Measurements from ENCODE around the gene TNS1. TPM values are rescaled to one million over a fixed set of nuclear protein-coding genes. Genes with fewer than 3 reads are reported as not detected.

Gene TNS1
- total RNA-seq, 1 donor from 2014 or later: 219 TPM

- H3K9me3 ChIP-seq (ENCODE audit: insufficient read depth, low read depth, low read length): no peaks in the 10 kb centered on the region
- Mint-ChIP-seq H3K36me3 (ENCODE audit: low read depth, unreplicated experiment) (peaks cover 21% of the 10 kb centered on the region), H3K27ac (ENCODE audit: unreplicated experiment) (no peak overlapping the region), H3K4me3 (ENCODE audit: unreplicated experiment) (peak overlapping the region; percentile 96), H3K9me3 (ENCODE audit: unreplicated experiment) (peaks cover 2% of the 10 kb centered on the region), H3K4me1 (ENCODE audit: low read depth, unreplicated experiment) (peaks cover 43% of the 10 kb centered on the region), H3K27me3 (ENCODE audit: low read depth, unreplicated experiment) (peaks cover 3% of the 10 kb centered on the region)
- H2AFZ ChIP-seq (ENCODE audit: low read depth, low read length): no peak overlapping the region
- H4K20me1 ChIP-seq (ENCODE audit: insufficient read depth, low read length): peaks cover 95% of the 10 kb centered on the region
- H3K27ac ChIP-seq (ENCODE audit: low read depth, low read length): no peak overlapping the region
- H3K36me3 ChIP-seq (ENCODE audit: insufficient read depth, low read length): no peaks in the 10 kb centered on the region
- H3K79me2 ChIP-seq (ENCODE audit: insufficient read depth, low read length): peaks cover 72% of the 10 kb centered on the region
- DNase-seq (ENCODE audit: low read depth): no peak
- H3K4me1 ChIP-seq (ENCODE audit: insufficient read depth, low read length): peaks cover 38% of the 10 kb centered on the region
- FAIRE-seq: no peak
- H3K9ac ChIP-seq (ENCODE audit: low read length): no peak overlapping the region
- no peaks in the 10 kb centered on the region for H3K27me3 ChIP-seq (ENCODE audit: insufficient read depth, low read length)
- no peak for TF ChIP-seq EZH2 (IDR thresholded peaks at IDR 0.05; ENCODE audit: insufficient read depth, low read length)
- no peak for TF ChIP-seq CTCF (IDR thresholded peaks at IDR 0.05; ENCODE audit: insufficient read depth, low read depth, low read length)
- H3K4me3 ChIP-seq (ENCODE audit: insufficient read depth, low read depth, low read length): no peak overlapping the region
- H3K4me2 ChIP-seq (ENCODE audit: low read length): no peak overlapping the region
These were observed 57.9 kb downstream of the TNS1 start for GRCh38 chr2:217944923-217945322.

GRCh38 chr2:217944366-217944765 lies 58.4 kb downstream of the TNS1 start:
- no peak overlapping the region for H3K4me3 ChIP-seq (ENCODE audit: insufficient read depth, low read depth, low read length)
- FAIRE-seq (no peak), DNase-seq (ENCODE audit: low read depth) (no peak)
- TF ChIP-seq EZH2 (IDR thresholded peaks at IDR 0.05; ENCODE audit: insufficient read depth, low read length) (no peak), CTCF (IDR thresholded peaks at IDR 0.05; ENCODE audit: insufficient read depth, low read depth, low read length) (no peak)
- H3K27ac ChIP-seq (ENCODE audit: low read depth, low read length): no peak overlapping the region
- no peak overlapping the region for H2AFZ ChIP-seq (ENCODE audit: low read depth, low read length)
- no peaks in the 10 kb centered on the region for H3K27me3 ChIP-seq (ENCODE audit: insufficient read depth, low read length)
- H3K36me3 Mint-ChIP-seq (ENCODE audit: low read depth, unreplicated experiment): peaks cover 21% of the 10 kb centered on the region
- peaks cover 2% of the 10 kb centered on the region for H3K9me3 Mint-ChIP-seq (ENCODE audit: unreplicated experiment)
- peaks cover 77% of the 10 kb centered on the region for H3K79me2 ChIP-seq (ENCODE audit: insufficient read depth, low read length)
- peak overlapping the region; percentile 96 for H3K4me3 Mint-ChIP-seq (ENCODE audit: unreplicated experiment)
- no peaks in the 10 kb centered on the region for H3K36me3 ChIP-seq (ENCODE audit: insufficient read depth, low read length)
- H4K20me1 ChIP-seq (ENCODE audit: insufficient read depth, low read length): peaks cover 91% of the 10 kb centered on the region
- peak overlapping the region; percentile 87 for H3K9ac ChIP-seq (ENCODE audit: low read length)
- H3K9me3 ChIP-seq (ENCODE audit: insufficient read depth, low read depth, low read length): no peaks in the 10 kb centered on the region
- H3K4me1 Mint-ChIP-seq (ENCODE audit: low read depth, unreplicated experiment): peaks cover 39% of the 10 kb centered on the region
- peak overlapping the region; percentile 99 for H3K4me2 ChIP-seq (ENCODE audit: low read length)
- H3K4me1 ChIP-seq (ENCODE audit: insufficient read depth, low read length): peaks cover 42% of the 10 kb centered on the region
- peak overlapping the region; percentile 23 for H3K27ac Mint-ChIP-seq (ENCODE audit: unreplicated experiment)
- H3K27me3 Mint-ChIP-seq (ENCODE audit: low read depth, unreplicated experiment): peaks cover 3% of the 10 kb centered on the region

GRCh38 chr2:217943446-217944321 lies 59.1 kb downstream of the TNS1 start:
- Mint-ChIP-seq H3K27me3 (ENCODE audit: low read depth, unreplicated experiment) (peaks cover 3% of the 10 kb centered on the region), H3K4me3 (ENCODE audit: unreplicated experiment) (peak overlapping the region; percentile 96), H3K36me3 (ENCODE audit: low read depth, unreplicated experiment) (peaks cover 24% of the 10 kb centered on the region), H3K27ac (ENCODE audit: unreplicated experiment) (peak overlapping the region; percentile 72), H3K9me3 (ENCODE audit: unreplicated experiment) (peaks cover 2% of the 10 kb centered on the region), H3K4me1 (ENCODE audit: low read depth, unreplicated experiment) (peaks cover 35% of the 10 kb centered on the region)
- Histone ChIP-seq H3K4me2 (ENCODE audit: low read length) (peak overlapping the region; percentile 99), H3K4me1 (ENCODE audit: insufficient read depth, low read length) (peaks cover 47% of the 10 kb centered on the region), H3K4me3 (ENCODE audit: insufficient read depth, low read depth, low read length) (peak overlapping the region; percentile 87), H3K27ac (ENCODE audit: low read depth, low read length) (peak overlapping the region; percentile 43), H3K9ac (ENCODE audit: low read length) (peak overlapping the region; percentile 87), H2AFZ (ENCODE audit: low read depth, low read length) (no peak overlapping the region), H3K27me3 (ENCODE audit: insufficient read depth, low read length) (no peaks in the 10 kb centered on the region), H3K79me2 (ENCODE audit: insufficient read depth, low read length) (peaks cover 78% of the 10 kb centered on the region), H3K36me3 (ENCODE audit: insufficient read depth, low read length) (no peaks in the 10 kb centered on the region), H4K20me1 (ENCODE audit: insufficient read depth, low read length) (peaks cover 84% of the 10 kb centered on the region), H3K9me3 (ENCODE audit: insufficient read depth, low read depth, low read length) (no peaks in the 10 kb centered on the region)
- DNase-seq (ENCODE audit: low read depth): peak; percentile 50
- TF ChIP-seq CTCF (IDR thresholded peaks at IDR 0.05; ENCODE audit: insufficient read depth, low read depth, low read length) (peak; percentile 3), EZH2 (IDR thresholded peaks at IDR 0.05; ENCODE audit: insufficient read depth, low read length) (no peak)
- no peak for FAIRE-seq
